8988T (cell line): ENCODE measurements around the gene ARL4D.
"Not testable (repeated sequence)": the region's sequence is repeated elsewhere in the genome, so short reads cannot be mapped to it uniquely, and the experiment has no call there.

Experiments
- DNase-seq: peaks from one replicate; pipeline ENCODE4 v3.0.0; 2011

The ARL4D gene

GRCh38 chr17:43371227-43371821 is 27.5 kb upstream of the ARL4D start:
- DNase-seq, result no peak

DNA sequence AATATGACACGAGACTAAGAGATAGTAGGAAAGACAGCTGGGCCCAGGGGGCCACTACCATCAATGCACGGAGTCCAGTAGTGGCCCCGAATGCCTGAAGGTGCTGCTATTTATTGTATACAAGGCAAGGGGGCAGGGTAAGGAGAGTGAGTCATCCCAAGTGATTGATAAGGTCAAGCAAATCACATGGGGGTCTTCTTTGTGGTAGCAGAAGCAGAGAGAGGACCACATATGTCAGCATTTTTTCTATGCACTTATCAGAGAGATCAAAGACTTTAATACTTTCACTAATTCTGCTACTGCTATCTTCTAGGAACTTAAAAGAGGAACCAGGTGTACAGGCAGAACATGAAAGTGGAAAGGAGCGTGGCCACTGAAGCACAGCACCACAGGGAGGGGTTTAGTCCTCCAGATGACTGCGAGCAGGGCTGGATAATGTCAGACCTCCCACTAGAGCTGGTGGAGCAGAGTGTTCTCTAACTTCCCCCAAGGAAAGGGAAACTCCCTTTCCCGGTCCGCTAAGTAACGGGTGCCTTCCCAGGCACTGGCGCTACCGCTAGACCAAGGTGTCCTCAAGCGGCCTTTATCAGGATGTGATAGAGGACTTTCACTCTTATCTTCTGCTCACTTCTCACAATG is 26.4 kb upstream of the ARL4D start:
- no peak for DNase-seq

GRCh38 chr17:43373356-43373755 is 25.4 kb upstream of the ARL4D start:
- DNase-seq, result no peak

- not testable (repeated sequence) for DNase-seq
Observed at GRCh38 chr17:43375915-43376314, 22.9 kb upstream of the ARL4D start.

- no peak for DNase-seq
Observed at GRCh38 chr17:43377056-43377810, 21.6 kb upstream of the ARL4D start.

DNA sequence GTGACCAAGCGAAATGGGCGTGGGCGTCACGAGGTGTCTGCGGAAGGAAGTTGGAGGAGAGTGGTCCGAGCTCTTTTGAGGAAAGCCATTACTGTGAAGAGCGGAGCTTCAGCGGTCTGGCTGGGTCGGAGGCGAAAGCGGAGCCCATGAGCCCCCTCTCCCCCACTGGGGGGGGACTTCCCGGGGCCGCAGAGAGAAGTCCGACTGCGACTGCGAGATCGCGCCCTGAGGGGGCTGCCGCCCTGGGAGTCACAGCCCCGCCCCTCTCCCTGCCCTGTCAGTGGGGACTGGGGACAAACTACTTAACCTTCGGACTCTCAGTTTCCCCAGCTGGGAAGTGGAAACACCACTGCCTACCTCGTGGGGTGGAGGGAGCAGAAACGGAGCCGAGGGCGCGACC is 20.0 kb upstream of the ARL4D start:
- no peak for DNase-seq

GRCh38 chr17:43380307-43380706 is 18.5 kb upstream of the ARL4D start:
- DNase-seq, result no peak

DNA sequence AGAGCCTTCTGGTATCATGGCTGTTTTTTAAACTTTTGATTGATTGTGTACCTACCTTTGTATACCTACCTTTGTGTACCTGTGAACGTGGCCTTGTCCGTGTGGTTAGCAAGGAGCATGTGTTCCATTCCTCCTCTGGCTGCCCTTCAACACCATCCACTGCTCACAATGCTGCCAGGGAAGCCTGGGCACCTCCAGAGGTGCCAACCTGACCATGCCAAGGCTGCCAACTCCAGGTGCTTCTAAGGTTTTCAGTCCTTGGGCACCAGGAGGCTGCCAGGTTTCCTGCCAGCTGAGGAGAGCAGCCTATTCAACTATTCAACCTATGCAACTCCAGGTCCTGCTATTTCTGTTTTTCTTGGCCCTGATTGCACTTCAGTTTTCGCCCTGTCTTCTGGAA is 17.6 kb upstream of the ARL4D start:
- no peak for DNase-seq

DNA sequence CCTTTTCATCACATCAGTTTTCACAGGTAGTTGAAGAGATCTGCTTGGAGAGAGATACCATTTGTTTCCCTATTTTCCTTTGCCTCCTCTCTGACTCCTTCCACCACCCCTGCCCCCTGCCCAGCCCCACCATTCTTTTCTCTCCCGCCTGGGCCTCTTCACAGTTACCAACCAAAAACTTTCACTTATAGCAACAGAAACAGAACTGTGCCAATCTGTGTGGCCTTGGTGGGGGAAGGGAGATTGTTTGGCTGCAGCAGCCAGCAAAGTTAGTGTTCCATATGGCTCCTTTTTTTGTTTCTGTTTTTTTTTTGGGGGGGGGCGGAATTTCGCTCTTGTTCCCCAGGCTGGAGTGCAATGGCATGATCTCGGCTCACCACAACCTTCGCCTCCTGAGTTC is 17.2 kb upstream of the ARL4D start:
- no peak for DNase-seq

DNA sequence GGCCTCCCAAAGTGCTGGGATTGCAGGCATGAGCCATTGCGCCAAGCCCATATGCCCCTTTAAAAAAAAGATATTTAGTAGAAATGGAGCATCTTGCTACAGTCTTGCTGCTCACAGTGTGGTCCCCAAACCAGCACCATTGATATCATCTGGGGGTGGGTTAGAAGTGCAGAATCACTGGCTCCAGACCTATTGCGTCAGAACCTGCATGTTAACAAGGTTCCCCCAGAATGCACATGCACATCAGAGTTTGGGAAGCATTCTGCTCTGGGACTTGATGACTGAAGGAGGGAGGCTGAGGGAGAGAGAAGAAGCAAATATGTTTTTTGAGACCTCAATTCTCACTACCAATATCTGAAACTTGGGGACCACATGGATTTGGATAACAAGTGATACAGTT is 16.0 kb upstream of the ARL4D start:
- DNase-seq, result no peak

DNA sequence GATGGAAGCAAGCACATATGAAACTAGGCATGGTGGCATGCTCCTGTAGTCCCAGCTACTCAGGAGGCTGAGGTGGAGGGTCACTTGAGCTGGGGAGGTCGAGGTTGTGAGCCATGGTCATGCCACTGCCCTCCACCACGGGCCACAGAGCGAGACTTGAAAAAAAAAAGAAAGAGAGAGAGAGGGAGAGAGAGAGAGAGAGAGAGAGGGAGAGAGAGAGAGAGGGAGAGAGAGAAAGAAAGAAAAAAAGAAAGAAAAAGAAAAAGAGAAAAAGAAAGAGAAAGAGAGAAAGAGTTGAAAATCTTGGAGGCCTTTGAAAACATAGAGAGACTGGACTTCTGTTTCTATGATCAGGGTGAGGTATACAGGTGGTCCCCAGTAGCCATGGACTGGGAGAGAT is 15.4 kb upstream of the ARL4D start:
- DNase-seq, result no peak

GRCh38 chr17:43383826-43384475 is 14.8 kb upstream of the ARL4D start:
- no peak for DNase-seq

DNA sequence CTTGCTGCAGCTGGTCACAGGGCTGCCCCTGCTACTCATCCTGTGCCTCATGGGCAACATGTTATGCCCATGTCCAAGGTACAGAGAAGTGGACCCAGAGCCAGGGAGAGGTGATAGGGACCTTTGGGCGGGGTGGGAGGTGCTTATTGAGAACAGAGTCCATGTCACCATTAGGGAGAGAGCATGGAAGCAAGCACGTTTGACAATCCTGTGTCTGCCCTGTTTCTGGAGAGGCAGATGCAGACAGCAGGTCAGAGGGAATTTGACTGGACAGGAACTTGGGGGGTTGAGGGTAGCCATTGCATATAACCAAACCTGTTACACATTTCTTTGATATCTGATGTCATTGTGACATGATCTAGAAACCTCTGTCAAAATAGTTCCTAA is 14.3 kb upstream of the ARL4D start:
- DNase-seq, result no peak

DNA sequence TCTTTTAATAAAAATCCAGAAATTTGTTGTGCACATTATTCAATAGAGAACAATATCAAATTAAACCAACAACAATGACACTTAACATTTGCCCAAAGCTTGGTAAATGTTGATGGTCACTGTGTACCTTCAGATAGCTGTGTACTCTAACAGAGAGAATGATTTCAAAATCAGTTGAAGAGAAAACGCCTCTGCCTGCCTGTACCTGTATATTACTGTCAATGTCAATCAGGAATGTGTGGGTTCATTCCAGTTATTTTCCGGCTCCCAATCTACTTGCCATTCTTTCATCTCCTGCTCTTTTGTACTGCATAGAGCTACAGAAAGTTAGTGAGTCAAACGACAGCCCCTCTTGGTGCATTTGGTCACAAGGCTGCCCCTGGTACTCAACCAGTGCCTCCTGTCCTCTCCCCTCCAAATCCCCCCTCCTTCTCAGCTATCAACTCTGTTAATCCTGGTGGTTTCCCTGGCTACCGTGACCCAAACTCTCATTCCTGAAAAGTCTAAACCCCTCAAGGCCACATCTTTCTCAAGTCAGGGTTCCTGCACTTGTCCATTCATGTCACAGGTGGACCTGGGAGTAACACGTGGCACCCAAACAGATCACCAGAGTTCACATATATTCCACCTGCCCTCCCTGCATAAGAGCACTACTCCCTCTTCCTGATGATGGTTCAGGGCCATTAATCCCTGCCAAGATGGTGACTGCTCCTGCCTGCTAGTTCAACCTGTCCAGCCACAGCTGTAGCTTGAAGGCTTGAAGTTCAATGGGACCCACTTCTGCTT is 13.6 kb upstream of the ARL4D start:
- no peak for DNase-seq

- DNase-seq, result no peak
Observed at GRCh38 chr17:43388359-43389045, 10.3 kb upstream of the ARL4D start.

DNA sequence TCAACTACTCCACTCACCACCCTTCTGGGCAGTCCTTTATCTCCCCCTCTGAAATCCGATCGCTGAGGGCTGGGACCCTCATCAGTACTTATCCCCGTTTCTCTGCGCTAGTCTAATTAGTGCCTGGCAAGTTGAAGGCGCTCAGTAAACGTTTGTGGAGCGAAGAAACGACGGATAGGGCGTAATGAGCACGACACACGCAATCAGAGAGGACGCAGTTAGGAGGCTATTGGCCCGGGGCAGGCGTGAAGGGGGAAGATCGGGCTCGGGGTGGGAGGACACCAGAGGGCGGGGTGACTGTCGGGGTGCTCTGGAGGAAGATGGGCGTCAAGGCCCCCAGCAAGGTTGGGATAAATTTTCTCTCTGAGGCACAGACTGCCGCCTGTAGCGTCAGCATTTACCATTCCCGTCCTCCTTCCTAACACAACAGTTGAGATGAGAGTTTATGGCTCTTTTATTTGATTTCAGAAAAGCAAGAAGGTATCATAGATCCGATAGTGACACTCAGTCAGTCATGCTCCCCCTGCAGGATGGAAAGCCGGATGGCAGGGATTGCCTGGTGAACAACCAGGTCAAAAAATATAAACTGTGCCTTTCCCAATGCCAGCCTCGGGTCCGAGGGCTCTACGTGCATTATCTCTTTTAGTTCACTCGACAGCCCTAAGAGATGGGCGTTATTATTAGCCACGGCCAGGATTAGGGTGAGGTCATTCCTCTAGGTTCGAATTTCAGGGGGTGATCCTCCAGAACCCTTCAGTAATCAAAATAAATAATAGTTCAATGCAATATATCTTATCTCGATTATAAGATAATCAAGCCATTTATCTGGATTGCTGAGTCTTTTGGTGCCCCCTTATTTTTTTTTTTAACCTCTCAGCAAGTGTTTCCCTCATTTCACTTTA is 9.5 kb upstream of the ARL4D start:
- no peak for DNase-seq

- no peak for DNase-seq
Observed at GRCh38 chr17:43392397-43392796, 6.4 kb upstream of the ARL4D start.

DNA sequence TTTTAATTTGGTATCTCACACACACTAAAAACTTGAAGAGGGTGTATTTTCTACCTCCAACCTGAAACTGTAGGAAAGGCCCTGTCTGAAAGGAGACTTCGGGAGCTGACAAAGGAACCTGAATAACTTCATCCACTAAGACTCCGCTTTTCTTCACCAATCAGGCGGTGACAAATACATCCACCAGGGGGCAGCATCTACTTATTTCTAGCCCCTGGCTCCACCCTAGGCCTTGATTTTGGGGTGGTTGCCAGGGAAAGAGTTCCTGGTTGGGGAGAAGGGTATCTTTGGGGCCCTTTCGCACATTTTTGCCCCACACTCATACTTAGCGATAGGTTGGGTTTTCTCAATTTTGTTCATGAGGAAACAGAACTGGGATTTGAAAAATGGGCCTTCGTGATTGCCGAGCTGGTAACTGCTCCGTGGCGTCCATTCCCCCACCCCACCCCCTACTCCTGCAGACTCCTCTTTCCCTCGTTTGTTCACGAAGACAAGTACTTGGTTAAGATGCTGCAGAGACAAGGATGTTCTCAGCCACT is 4.8 kb upstream of the ARL4D start:
- DNase-seq, result peak; percentile 68

- DNase-seq, result not testable (repeated sequence)
Observed at GRCh38 chr17:43394696-43395095, 4.1 kb upstream of the ARL4D start.

- no peak for DNase-seq
Observed at GRCh38 chr17:43395165-43395564, 3.6 kb upstream of the ARL4D start.

GRCh38 chr17:43396491-43397060 is 2.2 kb upstream of the ARL4D start:
- no peak for DNase-seq
